ENCODE measurements around the gene WFDC1. TPM values are rescaled to one million over a fixed set of nuclear protein-coding genes. Genes with fewer than 3 reads are reported as not detected.

Gene WFDC1
- total RNA-seq, 1 experiment from 2014 or later, result not detected

- H3K4me1 ChIP-seq, result no peaks in the 10 kb centered on the region
- ChIA-PET POLR2A (no interaction called here), CTCF (no interaction called here)
- H3K36me3 ChIP-seq (ENCODE audit: control insufficient read depth, insufficient read depth, low read length), result no peaks in the 10 kb centered on the region
- H3K9me3 ChIP-seq, result no peaks in the 10 kb centered on the region
- Mint-ChIP-seq H3K9me3 (ENCODE audit: unreplicated experiment) (peaks cover 7% of the 10 kb centered on the region), H3K27me3 (ENCODE audit: insufficient read depth, unreplicated experiment) (peaks cover 15% of the 10 kb centered on the region), H3K36me3 (ENCODE audit: insufficient read depth, unreplicated experiment) (no peaks in the 10 kb centered on the region), H3K27ac (ENCODE audit: unreplicated experiment) (no peak overlapping the region), H3K4me1 (ENCODE audit: low read depth, unreplicated experiment) (no peaks in the 10 kb centered on the region), H3K4me3 (ENCODE audit: unreplicated experiment) (no peak overlapping the region)
- no TSS peak for BruUV-seq (replicated peaks)
- no peak for DNase-seq
- intact Hi-C loops (cut with micrococcal nuclease; ENCODE audit: unreplicated experiment), result no loop called here
- no peak for TF ChIP-seq CTCF (IDR thresholded peaks at IDR 0.05; ENCODE audit: insufficient read depth in 1 of 2, low read depth in 1 of 2, low read length in 1 of 2, severe bottlenecking in 1 of 2, unreplicated experiment in 1 of 2)
- H3K27me3 ChIP-seq (replicated peaks; ENCODE audit: control insufficient read depth, insufficient read depth, low read length), result no peaks in the 10 kb centered on the region
- H3K4me3 ChIP-seq (ENCODE audit: low read depth, low read length), result no peak overlapping the region
These were observed 8.0 kb upstream of the WFDC1 start for GRCh38 chr16:84286578-84287240.

GRCh38 chr16:84288902-84289301, 5.8 kb upstream of the WFDC1 start:
- Mint-ChIP-seq H3K27ac (ENCODE audit: unreplicated experiment) (no peak overlapping the region), H3K4me1 (ENCODE audit: low read depth, unreplicated experiment) (no peaks in the 10 kb centered on the region), H3K4me3 (ENCODE audit: unreplicated experiment) (no peak overlapping the region), H3K36me3 (ENCODE audit: insufficient read depth, unreplicated experiment) (no peaks in the 10 kb centered on the region), H3K27me3 (ENCODE audit: insufficient read depth, unreplicated experiment) (peaks cover 18% of the 10 kb centered on the region), H3K9me3 (ENCODE audit: unreplicated experiment) (peaks cover 7% of the 10 kb centered on the region)
- no peaks in the 10 kb centered on the region for H3K9me3 ChIP-seq
- CTCF ChIA-PET, result no interaction called here
- no TSS peak for BruUV-seq (replicated peaks)
- intact Hi-C loops (cut with micrococcal nuclease; ENCODE audit: unreplicated experiment), result no loop called here
- no peaks in the 10 kb centered on the region for H3K27me3 ChIP-seq (replicated peaks; ENCODE audit: control insufficient read depth, insufficient read depth, low read length)
- H3K4me3 ChIP-seq (ENCODE audit: low read depth, low read length), result no peak overlapping the region
- POLR2A ChIA-PET, result no interaction called here
- no peaks in the 10 kb centered on the region for H3K4me1 ChIP-seq
- no peak for DNase-seq
- H3K36me3 ChIP-seq (ENCODE audit: control insufficient read depth, insufficient read depth, low read length), result no peaks in the 10 kb centered on the region
- no peak for TF ChIP-seq CTCF (IDR thresholded peaks at IDR 0.05; ENCODE audit: insufficient read depth in 1 of 2, low read depth in 1 of 2, low read length in 1 of 2, severe bottlenecking in 1 of 2, unreplicated experiment in 1 of 2)

- BruUV-seq (replicated peaks), result no TSS peak
- 0 out of 2 replicates have a peak, but pooled peaks cover 10% of the 10 kb centered on the region for H3K4me1 ChIP-seq
- no peaks in the 10 kb centered on the region; the same call in 1 of the 2 replicates for H3K27me3 ChIP-seq (replicated peaks; ENCODE audit: control insufficient read depth, insufficient read depth, low read length)
- POLR2A ChIA-PET, result no interaction called here
- Mint-ChIP-seq H3K4me1 (ENCODE audit: low read depth, unreplicated experiment) (peaks cover 5% of the 10 kb centered on the region), H3K27ac (ENCODE audit: unreplicated experiment) (no peak overlapping the region), H3K9me3 (ENCODE audit: unreplicated experiment) (peaks cover 7% of the 10 kb centered on the region), H3K36me3 (ENCODE audit: insufficient read depth, unreplicated experiment) (no peaks in the 10 kb centered on the region), H3K27me3 (ENCODE audit: insufficient read depth, unreplicated experiment) (peaks cover 28% of the 10 kb centered on the region), H3K4me3 (ENCODE audit: unreplicated experiment) (no peak overlapping the region)
- TF ChIP-seq CTCF (IDR thresholded peaks at IDR 0.05; ENCODE audit: insufficient read depth in 1 of 2, low read depth in 1 of 2, low read length in 1 of 2, severe bottlenecking in 1 of 2, unreplicated experiment in 1 of 2), result no peak
- intact Hi-C loops (cut with micrococcal nuclease; ENCODE audit: unreplicated experiment), result no loop called here
- H3K4me3 ChIP-seq (ENCODE audit: low read depth, low read length), result no peak overlapping the region
- CTCF ChIA-PET, result interaction anchor here (0.6 kb wide), 1 partner anchor 381 kb away, joined by 3 read pairs; no protein-coding TSS in a partner anchor
- no peak for DNase-seq
- no peaks in the 10 kb centered on the region for H3K9me3 ChIP-seq
- no peaks in the 10 kb centered on the region for H3K36me3 ChIP-seq (ENCODE audit: control insufficient read depth, insufficient read depth, low read length)
These were observed 3.5 kb upstream of the WFDC1 start for GRCh38 chr16:84291226-84291625.

Data from Caco-2 (cell line).